MM.1S (cell line): Measurements from ENCODE around the gene ATP8B4.

Source experiments
- CTCF ChIP-seq: fragments of 300-600 bp; sonication (generic); IDR thresholded peaks from 2 replicates; pipeline ENCODE4 v1.5.1; 2016; ENCODE audit warnings: antibody characterized with exemption, low read length, mixed read lengths
- EZH2 ChIP-seq: fragments of 300-600 bp; sonication (generic); optimal IDR thresholded peaks from 2 replicates; pipeline ENCODE3; 2017; ENCODE audit warnings: low read depth, mild to moderate bottlenecking, antibody characterized with exemption, low read length, mixed read lengths

- no peak for TF ChIP-seq CTCF
- TF ChIP-seq EZH2 = no peak
Measured at GRCh38 chr15:49918121-49918520, 200.9 kb downstream of the ATP8B4 start.
